H7 (cell line): Measurements from ENCODE around the gene ELMO3. TPM values are rescaled to one million over a fixed set of nuclear protein-coding genes. Genes with fewer than 3 reads are reported as not detected.

ENCODE experiments used
- DNase-seq: peaks from one replicate; pipeline ENCODE4 v3.0.0; 2012
- H3K27me3 ChIP-seq: 2 replicates; pipeline ENCODE4 v1.6.0; 2011; ENCODE audit warnings: mild to moderate bottlenecking, low read length; ENCODE audit not compliant: control insufficient read depth, insufficient read depth
- H3K36me3 ChIP-seq: replicated peaks from 2 replicates; pipeline ENCODE4 v1.5.1; 2011; ENCODE audit warnings: low read length; ENCODE audit not compliant: control insufficient read depth, insufficient read depth
- H3K4me3 ChIP-seq: 2 replicates; pipeline ENCODE4 v1.5.1; 2011; ENCODE audit warnings: low read depth, mild to moderate bottlenecking, control low read depth, low read length, moderate library complexity; ENCODE audit not compliant: insufficient read depth
- total RNA-seq: library from RNA; depleted of rRNA; stranded (reverse); fragments of >200 nt; shearing (Covaris generic); gene quantifications from 2 replicates; pipeline ENCODE4 v1.2.3, GENCODE V29; 2014

Gene ELMO3
- total RNA-seq, 1 experiment from 2014 or later: 11.4 TPM

DNA sequence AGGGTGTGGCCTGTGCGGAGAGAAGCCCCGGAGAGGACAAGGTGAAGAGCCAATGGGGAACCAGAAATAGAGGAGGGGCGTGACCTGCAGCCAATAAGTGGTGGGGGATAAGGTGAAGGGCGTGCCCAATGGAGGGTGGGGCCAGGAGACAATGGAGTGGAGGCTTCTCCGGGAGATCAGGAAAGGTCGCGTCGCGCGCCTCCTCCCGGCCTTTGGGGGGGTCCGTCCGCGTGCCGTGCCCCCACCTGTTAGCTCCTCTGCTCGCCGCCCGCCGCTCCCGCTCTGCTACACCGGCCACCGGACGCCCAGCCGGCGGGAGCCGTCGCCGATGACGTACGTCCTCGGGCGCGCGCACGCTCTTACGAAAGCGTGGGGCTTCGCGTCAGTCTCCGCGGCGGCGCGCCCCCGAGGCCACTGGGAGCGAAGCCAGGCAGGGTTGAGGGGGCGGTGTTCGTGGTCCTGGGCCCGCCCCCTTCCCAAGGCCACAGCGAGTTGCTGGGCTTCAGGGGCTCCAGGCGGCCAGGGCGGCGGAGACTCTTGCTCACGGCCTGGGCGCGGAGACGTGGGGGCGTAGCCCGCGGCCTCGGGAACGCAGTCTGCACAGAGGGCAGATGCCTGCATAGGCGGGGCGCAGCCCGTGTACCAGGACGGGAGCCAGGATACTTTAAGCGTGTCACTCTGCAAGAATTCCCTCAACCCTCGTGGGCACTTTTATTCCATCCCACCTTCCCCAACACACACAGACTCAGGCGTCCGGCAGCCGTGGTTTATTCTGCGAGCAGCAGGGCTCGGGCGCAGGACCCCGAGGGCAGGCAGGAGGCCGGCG lies 15.1 kb upstream of the ELMO3 start, which contains the start of gene MATCAP1:
Gene MATCAP1, minus strand, starts transcription at position 337 of the 826 bp plus-strand sequence. CDS start 3,353 bp downstream, outside the sequence.
- no peaks in the 10 kb centered on the region for H3K36me3 ChIP-seq
- H3K4me3 ChIP-seq: peak within 1 kb of the TSS; percentile 83
- DNase-seq: peak; percentile 100
- peaks cover 19% of the 10 kb centered on the region for H3K27me3 ChIP-seq

DNA sequence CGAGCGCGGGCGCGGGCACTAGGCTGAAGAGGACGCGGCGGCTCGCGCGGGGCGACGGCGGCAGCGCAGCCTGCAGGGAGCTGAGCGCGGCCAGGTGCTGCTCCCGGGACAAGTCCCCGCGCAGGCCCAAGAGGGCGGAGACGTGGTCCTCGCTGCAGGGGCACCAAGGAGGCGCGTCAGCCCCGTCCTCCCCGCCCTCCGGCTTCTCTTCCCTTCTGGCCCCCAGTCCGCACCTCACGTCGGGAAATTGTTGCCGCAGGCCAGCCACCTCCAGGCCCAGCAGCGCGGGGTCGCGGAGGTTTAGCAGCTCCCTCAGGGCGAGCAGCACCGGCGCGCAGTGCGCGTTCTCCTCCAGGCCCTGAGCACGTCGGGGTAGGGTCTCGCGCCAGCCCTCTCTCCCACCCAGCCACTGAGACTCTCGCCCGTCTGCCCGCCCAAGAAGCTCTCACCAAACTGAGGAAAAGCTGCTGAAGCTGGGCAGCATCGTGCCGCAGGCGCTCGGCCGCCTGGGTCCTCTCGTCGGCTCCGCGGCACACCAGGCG lies 14.4 kb upstream of the ELMO3 start:
- no peaks in the 10 kb centered on the region for H3K36me3 ChIP-seq
- peak overlapping the region; percentile 83 for H3K4me3 ChIP-seq
- peak; percentile 83 for DNase-seq
- peaks cover 19% of the 10 kb centered on the region for H3K27me3 ChIP-seq

DNA sequence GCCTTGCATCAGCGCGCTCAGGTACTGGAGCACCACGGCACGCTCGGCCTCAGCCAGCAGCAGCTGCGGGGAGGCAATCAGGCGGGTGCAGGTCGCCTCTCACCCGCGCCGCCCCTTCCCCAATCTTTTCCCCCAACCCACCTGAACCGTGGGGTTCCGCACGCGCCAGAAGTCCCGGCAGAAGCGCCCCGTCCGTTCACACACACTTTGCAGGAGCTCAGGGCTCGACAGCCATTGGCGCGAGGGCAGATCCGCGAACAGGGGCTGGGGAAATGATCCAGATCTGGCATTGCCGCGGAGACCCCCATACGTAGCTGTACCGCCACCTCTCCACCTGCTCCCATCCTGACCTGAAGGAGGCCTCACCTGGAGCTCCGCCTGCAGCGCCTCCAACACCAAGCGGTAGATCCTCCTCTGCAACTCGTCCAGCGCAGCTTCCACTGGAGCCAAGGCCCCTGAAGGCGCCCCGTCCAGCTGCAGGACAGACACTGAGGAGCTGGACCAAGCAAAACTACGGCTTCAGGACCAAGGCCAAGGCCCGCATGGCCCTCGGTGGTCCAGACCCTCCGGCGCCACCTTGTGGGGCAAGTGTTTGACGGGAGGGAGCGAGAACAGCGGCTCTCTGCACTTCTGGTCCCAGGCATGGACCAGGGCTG lies 13.8 kb upstream of the ELMO3 start:
- DNase-seq: peak; percentile 94
- H3K4me3 ChIP-seq: peak overlapping the region; percentile 83; the same call in 1 of the 2 replicates
- H3K36me3 ChIP-seq: no peaks in the 10 kb centered on the region
- peaks cover 19% of the 10 kb centered on the region for H3K27me3 ChIP-seq

DNA sequence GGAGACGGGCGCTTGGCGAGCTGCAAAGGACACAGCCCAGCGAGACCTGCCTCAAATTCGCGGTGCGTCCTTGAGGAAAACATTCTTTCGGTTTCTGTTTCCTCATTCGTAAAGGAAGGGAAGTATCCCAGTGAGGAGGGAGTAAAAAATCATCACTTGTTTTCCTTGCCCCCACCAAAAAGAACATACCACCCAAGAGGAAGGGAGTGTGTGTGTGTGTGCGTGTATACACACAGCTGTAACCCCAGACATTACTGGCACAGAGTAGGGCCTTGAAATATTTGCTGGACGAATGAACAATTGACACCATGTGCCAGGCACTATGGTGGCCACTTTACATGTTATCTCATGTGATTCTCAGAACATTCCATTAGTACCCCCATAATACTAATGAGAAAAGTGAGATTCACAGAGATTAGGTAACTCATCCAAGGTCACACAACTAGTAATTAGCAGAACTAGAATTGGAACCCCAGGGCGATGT lies 13.2 kb upstream of the ELMO3 start:
- no peak for DNase-seq
- Histone ChIP-seq H3K36me3 (no peaks in the 10 kb centered on the region), H3K27me3 (peaks cover 19% of the 10 kb centered on the region), H3K4me3 (no peak overlapping the region)

DNA sequence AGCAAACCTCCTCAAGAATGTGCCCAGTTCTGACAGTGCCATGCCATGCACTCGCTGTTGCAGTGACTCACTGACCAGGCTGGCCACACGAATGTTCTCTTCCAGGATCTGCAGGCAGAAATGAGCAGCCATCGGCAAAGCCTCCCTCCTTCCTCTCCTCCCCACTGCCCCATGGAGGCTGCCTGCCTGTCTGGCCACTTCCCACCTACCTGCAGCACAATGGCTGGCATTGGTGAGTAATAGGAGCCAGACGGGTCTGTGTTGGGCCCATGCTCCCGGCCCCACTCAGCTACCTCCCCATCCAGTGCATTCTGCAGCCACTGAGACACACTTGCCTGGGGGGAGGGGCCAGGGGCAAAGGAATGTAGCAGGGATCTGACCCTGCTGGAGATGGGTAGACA lies 12.4 kb upstream of the ELMO3 start:
- peaks cover 19% of the 10 kb centered on the region for H3K27me3 ChIP-seq
- no peaks in the 10 kb centered on the region for H3K36me3 ChIP-seq
- H3K4me3 ChIP-seq: no peak overlapping the region
- peak; percentile 59 for DNase-seq

DNA sequence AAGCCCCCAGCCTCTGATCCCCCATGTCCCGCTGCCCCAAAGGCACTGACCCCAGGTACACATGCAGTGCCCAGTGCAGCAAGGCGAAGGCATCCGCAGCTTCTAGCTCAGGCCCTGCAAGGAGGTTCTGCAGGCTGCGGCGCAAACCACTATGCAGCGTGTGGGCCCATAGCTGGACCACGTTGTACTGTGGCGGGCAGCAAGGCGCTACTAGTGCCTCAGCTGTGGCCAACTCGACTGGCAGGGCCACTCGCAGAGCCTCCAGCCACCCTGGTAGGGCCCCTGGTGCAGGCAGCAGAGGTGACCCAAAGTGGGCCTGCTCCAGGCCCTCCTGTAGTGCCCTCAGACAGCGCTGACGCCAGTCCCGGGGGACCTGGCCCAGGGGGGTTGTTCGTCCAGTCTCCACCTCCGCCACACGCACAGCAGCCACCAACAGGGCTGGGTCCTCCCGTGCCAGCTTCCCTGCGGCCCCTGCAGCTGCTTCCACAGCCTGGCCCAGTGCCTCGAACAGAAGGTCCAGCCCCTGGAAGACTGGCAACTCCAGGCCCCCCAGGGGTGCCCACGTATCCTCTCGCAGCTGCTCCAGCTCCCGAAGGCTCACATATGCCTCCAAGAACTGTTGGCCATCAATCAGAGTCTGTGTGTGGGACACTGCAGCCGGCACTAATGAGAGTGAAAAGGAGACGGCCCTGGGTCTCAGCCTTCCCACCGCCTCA lies 11.6 kb upstream of the ELMO3 start:
- DNase-seq: no peak
- peaks cover 19% of the 10 kb centered on the region for H3K27me3 ChIP-seq
- no peaks in the 10 kb centered on the region for H3K36me3 ChIP-seq
- H3K4me3 ChIP-seq: no peak overlapping the region

DNA sequence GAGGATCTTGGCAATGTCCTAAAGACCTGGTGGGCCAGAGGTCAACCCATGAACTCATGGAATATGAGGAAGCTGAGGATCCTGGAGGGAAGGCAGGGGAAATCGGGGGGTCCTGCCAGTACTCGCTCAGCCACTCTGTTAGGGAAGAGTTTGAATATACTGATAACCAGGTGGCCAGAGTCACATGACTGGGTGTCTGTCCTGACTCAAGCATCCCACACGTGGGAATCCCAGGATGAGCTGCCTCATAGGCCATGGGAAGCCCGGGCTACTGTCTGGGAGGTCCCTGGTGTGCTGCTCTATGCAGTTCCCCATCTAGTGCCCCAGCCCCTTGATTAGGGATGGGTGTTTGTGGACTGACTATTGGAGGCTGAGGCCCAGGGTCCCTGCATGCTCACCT lies 10.6 kb upstream of the ELMO3 start:
- Histone ChIP-seq H3K4me3 (no peak overlapping the region), H3K36me3 (peaks cover 2% of the 10 kb centered on the region), H3K27me3 (peaks cover 19% of the 10 kb centered on the region)
- DNase-seq: no peak

DNA sequence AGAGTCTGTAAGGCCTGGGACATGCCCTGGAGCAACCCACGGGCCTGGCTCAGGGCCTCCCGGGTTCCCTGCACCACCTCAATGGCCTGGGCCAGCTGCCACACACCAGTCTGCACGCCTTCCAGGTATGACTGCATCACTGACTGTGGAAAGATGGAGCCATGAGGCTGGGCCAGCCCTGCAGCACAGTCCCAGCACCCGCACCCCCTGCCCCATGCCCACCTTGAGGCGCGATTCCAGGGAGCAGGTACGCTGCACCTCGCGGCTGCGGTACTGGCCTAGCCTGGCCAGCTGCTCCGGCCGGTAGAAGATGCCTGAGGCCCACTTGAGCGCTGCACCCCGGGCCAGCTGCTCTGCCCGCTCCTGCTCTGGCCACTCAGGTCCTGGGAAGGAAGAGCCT lies 10.1 kb upstream of the ELMO3 start:
- DNase-seq: no peak
- Histone ChIP-seq H3K4me3 (no peak overlapping the region), H3K27me3 (peaks cover 19% of the 10 kb centered on the region), H3K36me3 (peaks cover 5% of the 10 kb centered on the region)

DNA sequence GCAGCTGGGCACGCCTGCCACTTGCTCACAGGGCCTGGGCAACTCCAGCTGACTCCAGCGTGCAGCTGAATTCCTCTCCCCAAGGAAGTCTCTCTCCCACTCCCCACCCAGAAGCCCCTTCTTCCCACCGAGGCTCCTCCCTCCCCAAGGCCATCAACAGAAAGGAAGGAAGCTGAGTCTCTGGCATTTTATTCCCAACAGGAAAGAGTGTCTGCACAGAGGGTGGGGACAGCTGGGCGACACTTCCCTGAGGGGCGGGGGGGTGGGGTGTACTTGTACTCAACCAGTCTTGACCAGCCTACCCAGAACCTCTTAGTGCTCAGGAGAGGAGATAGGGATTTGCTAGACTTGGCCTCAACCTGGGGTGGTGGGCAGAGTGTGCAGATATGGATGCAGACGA lies 8.9 kb upstream of the ELMO3 start, which contains the start of gene EXOC3L1:
Gene EXOC3L1, minus strand, starts transcription at position 96 of the 400 bp plus-strand sequence. CDS start 460 bp downstream, outside the sequence.
- Histone ChIP-seq H3K36me3 (peaks cover 16% of the 10 kb centered on the region), H3K4me3 (peak within 1 kb of the TSS; percentile 3; the same call in 1 of the 2 replicates), H3K27me3 (peaks cover 9% of the 10 kb centered on the region)
- no peak for DNase-seq

DNA sequence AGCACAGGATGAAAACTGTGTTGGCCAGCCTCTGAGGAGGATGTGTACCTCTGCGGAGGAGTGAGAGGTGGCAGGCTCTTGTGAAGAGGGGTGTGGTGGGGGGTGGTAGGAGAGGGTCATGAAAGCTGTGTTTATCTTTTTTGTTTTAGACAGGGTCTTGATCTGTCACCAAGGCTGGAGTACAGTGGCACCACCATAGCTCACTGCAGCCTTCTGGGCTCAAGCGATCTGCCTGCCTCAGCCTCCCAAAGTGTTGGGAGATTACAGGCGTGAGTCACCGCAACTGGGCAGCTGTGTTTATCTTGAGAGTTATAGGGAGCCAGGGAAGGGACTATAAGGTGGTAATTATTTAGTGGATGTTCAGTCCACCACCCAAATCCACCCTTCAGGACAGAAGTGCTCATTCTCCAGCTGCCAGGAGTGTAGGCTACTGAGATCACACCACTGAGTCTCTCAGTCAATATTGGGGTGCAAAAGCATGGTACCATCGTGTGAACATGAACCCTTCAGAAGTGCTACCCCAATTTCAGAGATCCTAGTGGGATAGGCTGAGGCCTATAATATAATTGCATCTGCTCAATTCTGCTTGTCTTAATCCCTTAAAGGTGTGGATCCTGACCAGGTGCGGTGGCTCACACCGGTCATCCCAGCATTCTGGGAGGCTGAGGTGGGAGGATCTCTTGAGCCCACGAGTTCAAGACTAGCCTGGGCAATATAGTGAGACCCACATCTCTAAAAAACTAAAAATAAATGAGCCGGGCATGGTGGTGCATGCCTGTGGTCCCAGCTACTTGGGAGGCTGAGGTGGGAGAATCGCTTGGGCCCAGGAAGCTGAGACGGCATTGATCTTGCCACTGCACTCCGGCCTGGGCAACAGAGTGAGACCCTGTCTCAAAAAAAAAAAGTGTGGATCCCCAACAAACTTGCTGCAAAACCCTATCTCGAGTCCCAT lies 8.2 kb upstream of the ELMO3 start:
- DNase-seq: no peak
- H3K27me3 ChIP-seq: peaks cover 5% of the 10 kb centered on the region
- H3K4me3 ChIP-seq: no peak overlapping the region
- peaks cover 21% of the 10 kb centered on the region for H3K36me3 ChIP-seq

DNA sequence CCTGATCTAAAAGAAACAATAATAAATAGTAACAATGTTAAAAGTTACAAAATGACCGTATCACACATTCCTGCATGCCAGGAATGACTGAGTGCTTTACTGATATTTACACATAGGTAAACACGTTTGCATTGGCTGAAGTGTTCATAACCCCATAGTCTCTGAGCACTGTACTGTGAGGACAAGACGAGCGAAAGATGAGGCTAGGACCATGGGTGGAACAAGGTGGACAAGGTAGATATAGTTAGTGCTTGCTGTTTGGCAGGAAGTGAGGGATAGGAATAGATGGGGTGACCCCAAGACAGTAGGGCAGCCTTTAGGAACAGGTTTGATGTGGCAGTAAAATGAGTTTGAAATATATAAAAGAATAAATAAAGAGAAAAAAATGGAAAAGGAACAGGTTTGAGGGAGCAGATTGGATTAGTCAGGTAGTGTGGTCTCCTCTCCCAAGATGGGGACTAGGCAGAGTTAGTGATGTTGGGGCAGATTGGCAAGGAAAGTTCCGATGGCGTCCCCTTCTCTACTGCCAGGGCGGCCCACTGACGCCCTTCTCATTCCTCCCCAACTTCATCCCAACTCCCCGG lies 7.4 kb upstream of the ELMO3 start:
- DNase-seq: no peak
- Histone ChIP-seq H3K4me3 (peak overlapping the region; percentile 3; the same call in 1 of the 2 replicates), H3K36me3 (peaks cover 27% of the 10 kb centered on the region), H3K27me3 (no peaks in the 10 kb centered on the region)

DNA sequence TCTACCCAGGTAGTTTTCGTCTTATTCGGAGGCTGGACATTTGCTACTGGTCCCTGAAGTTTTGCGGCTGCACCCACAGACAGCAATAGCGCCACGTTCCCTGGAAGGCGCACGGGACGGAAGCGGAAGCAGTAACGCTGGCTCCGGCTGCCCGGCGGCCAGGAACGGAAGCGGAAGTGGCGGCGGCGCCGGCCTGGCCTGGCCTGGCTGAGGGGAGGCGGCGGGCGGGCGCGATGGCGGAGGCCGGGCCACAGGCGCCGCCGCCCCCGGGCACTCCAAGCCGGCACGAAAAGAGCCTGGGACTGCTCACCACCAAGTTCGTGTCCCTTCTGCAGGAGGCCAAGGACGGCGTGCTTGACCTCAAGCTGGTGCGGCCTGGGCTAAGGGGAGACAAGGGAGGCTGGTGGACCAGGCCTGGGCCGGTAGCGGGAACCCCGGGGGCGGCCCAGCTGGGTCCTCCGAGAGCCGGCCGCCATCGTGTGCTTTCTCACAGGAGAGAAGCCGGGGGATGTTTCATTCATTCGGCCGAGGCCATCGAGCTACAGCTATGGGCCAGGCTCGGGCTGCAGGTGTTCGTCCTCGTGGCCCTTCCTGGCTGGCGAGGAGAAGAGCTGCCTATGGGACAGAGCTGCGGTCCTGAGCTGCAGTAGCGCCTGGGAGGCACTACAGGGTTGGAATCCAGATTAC lies 6.8 kb upstream of the ELMO3 start, which contains the start of gene E2F4:
Gene E2F4, plus strand, starts transcription at position 161 of the 687 bp plus-strand sequence. Its CDS starts 73 bp downstream, at position 234.
- Histone ChIP-seq H3K4me3 (peak within 1 kb of the TSS; percentile 95), H3K36me3 (peaks cover 34% of the 10 kb centered on the region), H3K27me3 (no peaks in the 10 kb centered on the region)
- peak; percentile 97 for DNase-seq
